Endothelial cell of umbilical vein (primary cell): ENCODE data around the gene PTPRT. TPM values are rescaled to one million over a fixed set of nuclear protein-coding genes. Genes with fewer than 3 reads are reported as not detected.

Experiments used
- BruUV-seq: library from RNA; stranded (reverse); fragments of 400-500 nt; replicated peaks from 2 replicates; lab custom pipeline; 2021; lab: Mats Ljungman, UMichigan
- CTCF ChIA-PET: fragments of 300-600, 350-600 bp; sonication (Branson Sonifier 250); formaldehyde crosslinking; loops from one replicate; lab custom pipeline; 2021; ENCODE audit warnings: antibody characterized with exemption, inconsistent platforms; lab: Charles Lee
- POLR2A ChIA-PET: fragments of 300-600, 350-600 bp; sonication (Branson Sonifier 250); formaldehyde crosslinking; loops from one replicate; lab custom pipeline; 2021; ENCODE audit warnings: antibody characterized with exemption, inconsistent platforms; lab: Charles Lee
- DNase-seq: peaks from one replicate; pipeline ENCODE4 v3.0.0-alpha.2; 2011; ENCODE audit warnings: low read depth, low spot score
- FAIRE-seq: peaks from 2 replicates; lab custom pipeline; 2011; peaks lifted over from hg19 to GRCh38; lab: Jason Lieb, UNC
- H2AFZ ChIP-seq: 2 replicates; pipeline ENCODE4 v1.6.0; 2012; ENCODE audit warnings: low read depth, low read length, control low read depth, inconsistent platforms
- H3K27ac ChIP-seq: 2 replicates; pipeline ENCODE4 v1.5.1; 2011; ENCODE audit warnings: low read depth, mild to moderate bottlenecking, control low read depth, low read length, moderate library complexity; ENCODE audit not compliant: insufficient read depth
- H3K27me3 ChIP-seq, 2 experiments: 2 replicates each; pipeline versions ENCODE4 v1.6.0 to v1.6.1; 2011; ENCODE audit warnings: low read length in 2 of 2, mixed read lengths in 1 of 2; ENCODE audit not compliant: control insufficient read depth in 2 of 2, insufficient read depth in 2 of 2
- H3K36me3 ChIP-seq, 2 experiments: 2 replicates in 1 of 2; 3 replicates in 1 of 2; pipeline ENCODE4 v1.5.1; 2011; ENCODE audit warnings: low read length in 2 of 2, mild to moderate bottlenecking in 1 of 2, moderate library complexity in 1 of 2; ENCODE audit not compliant: control insufficient read depth in 2 of 2, insufficient read depth in 2 of 2; ENCODE audit errors: extremely low read depth in 1 of 2
- H3K4me1 ChIP-seq: 3 replicates; pipeline ENCODE4 v1.5.1; 2011; ENCODE audit warnings: mild to moderate bottlenecking, low read length; ENCODE audit not compliant: control insufficient read depth, insufficient read depth; ENCODE audit errors: extremely low read depth
- H3K4me2 ChIP-seq: 2 replicates; pipeline ENCODE4 v1.6.1; 2011; ENCODE audit warnings: low read length, control low read depth, mixed read lengths; ENCODE audit not compliant: insufficient read depth
- H3K4me3 ChIP-seq, 3 experiments: fragments of 200-600 bp in 1 of 3; sonication (generic), shearing (Covaris generic) in 1 of 3; replicated peaks in 1 of 3; 2 replicates each; pipeline ENCODE4 v1.5.1; 2011 to 2016; ENCODE audit warnings: control low read depth in 3 of 3, low read length in 3 of 3, mild to moderate bottlenecking in 2 of 3, inconsistent platforms in 1 of 3, low read depth in 1 of 3, moderate library complexity in 1 of 3; ENCODE audit not compliant: insufficient read depth in 1 of 3
- H3K79me2 ChIP-seq: 2 replicates; pipeline ENCODE4 v1.6.0; 2012; ENCODE audit warnings: low read length, inconsistent platforms; ENCODE audit not compliant: control insufficient read depth, insufficient read depth
- H3K9ac ChIP-seq: replicated peaks from 2 replicates; pipeline ENCODE3; 2011; ENCODE audit warnings: low read length, control low read depth; ENCODE audit not compliant: insufficient read depth; ENCODE audit errors: extremely low read depth
- H3K9me1 ChIP-seq: replicated peaks from 3 replicates; pipeline ENCODE4 v1.6.0; 2011; ENCODE audit warnings: mild to moderate bottlenecking, low read length; ENCODE audit not compliant: control insufficient read depth, insufficient read depth; ENCODE audit errors: extremely low read depth
- H3K9me3 ChIP-seq: replicated peaks from 2 replicates; pipeline ENCODE4 v1.5.1; 2012; ENCODE audit warnings: low read length, inconsistent platforms; ENCODE audit not compliant: control insufficient read depth, insufficient read depth
- H4K20me1 ChIP-seq: replicated peaks from 2 replicates; pipeline ENCODE3; 2011; ENCODE audit warnings: mild to moderate bottlenecking, low read length; ENCODE audit not compliant: control insufficient read depth, insufficient read depth; ENCODE audit errors: extremely low read depth
- FOS ChIP-seq: IDR thresholded peaks from 2 replicates; pipeline ENCODE4 v1.6.1; 2011; ENCODE audit warnings: mild to moderate bottlenecking, low read length, moderate library complexity, borderline replicate concordance; ENCODE audit not compliant: insufficient read depth
- GATA2 ChIP-seq: IDR thresholded peaks from 2 replicates; pipeline ENCODE4 v1.7.0; 2011; ENCODE audit warnings: low read depth, mild to moderate bottlenecking, moderate library complexity, mixed read lengths, low read length; ENCODE audit not compliant: insufficient read length, insufficient read depth
- JUN ChIP-seq: IDR thresholded peaks from 2 replicates; pipeline ENCODE4 v1.6.1; 2011; ENCODE audit warnings: borderline replicate concordance, low read depth; ENCODE audit not compliant: insufficient read length, insufficient read depth
- MYC ChIP-seq: IDR thresholded peaks from one replicate; pipeline ENCODE4 v1.6.1; 2011; ENCODE audit warnings: mild to moderate bottlenecking, low read depth, low read length
- POLR2AphosphoS5 ChIP-seq: IDR thresholded peaks from 2 replicates; pipeline ENCODE4 v1.6.1; 2012; ENCODE audit warnings: low read depth, mild to moderate bottlenecking, control low read depth, low read length, moderate library complexity; ENCODE audit not compliant: insufficient read depth
- dilution Hi-C: fragments of 300-500 bp; cut with MboI; formaldehyde crosslinking; loops from one replicate; pipeline ENCODE4 v1.15.0; 2019; ENCODE audit warnings: low sequenced_read_pairs; ENCODE audit not compliant: extremely low pct_ligation_motif_present
- intact Hi-C: fragments of 100-400 bp; cut with micrococcal nuclease; formaldehyde crosslinking; loops from one replicate; pipeline ENCODE4 v1.10.0; 2022
- polyA plus RNA-seq, 4 experiments: library from polyadenylated mRNA; depleted of rRNA in 3 of 4; stranded (reverse) in 3 of 4; unstranded in 1 of 4; fragments of >200 nt; gene quantifications; 2 replicates each; pipeline versions ENCODE4 v1.2.1 to v1.2.3, GENCODE V29; 2011 to 2012; ENCODE audit warnings: missing spikeins in 1 of 4
- total RNA-seq: library from RNA; stranded (reverse); gene quantifications from 2 replicates; pipeline ENCODE4 v1.2.3, GENCODE V29; 2021
- TF ChIP-seq, protein P1 (sequence below): IDR thresholded peaks from 2 replicates; pipeline ENCODE4 v1.6.1; 2011; ENCODE audit not compliant: insufficient read depth, insufficient read length
- TF ChIP-seq, protein P2 (sequence below), 2 donors: IDR thresholded peaks; 1 replicate in 1 of 2; 2 replicates in 1 of 2; pipeline ENCODE4 v1.5.1; 2011; ENCODE audit warnings: low read length in 2 of 2, mild to moderate bottlenecking in 2 of 2, moderate library complexity in 2 of 2, control low read depth in 1 of 2, inconsistent platforms in 1 of 2, low read depth in 1 of 2; ENCODE audit not compliant: insufficient read depth in 1 of 2; ENCODE audit errors: extremely low read depth in 1 of 2

PTPRT gene
- total and polyA plus RNA-seq, 2 donors (not counting 3 experiments of a cell fraction or from before 2014, with no cell fraction given): not detected

DNA sequence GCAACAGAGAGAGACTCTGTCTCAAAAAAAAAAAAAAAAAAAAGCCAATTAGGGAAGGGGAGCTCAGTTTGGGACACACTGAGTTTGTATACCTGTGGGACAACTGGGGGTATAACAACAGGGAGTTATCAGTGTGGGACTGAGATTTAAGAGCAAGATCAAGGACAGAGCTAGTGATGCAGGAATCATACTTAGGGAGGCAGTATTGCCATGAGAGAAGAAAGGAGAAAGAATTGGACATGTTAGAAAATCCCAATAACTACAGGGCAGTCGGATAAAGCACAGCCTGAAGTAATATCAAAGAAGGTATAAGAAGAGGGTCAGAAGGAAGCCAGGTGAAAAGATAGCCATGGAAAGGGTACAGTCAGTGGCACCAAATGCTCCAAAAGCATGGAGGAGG lies 121.2 kb downstream of the PTPRT start:
- ChIA-PET CTCF (no interaction called here), POLR2A (no interaction called here)
- Histone ChIP-seq H3K27ac (no peak overlapping the region), H2AFZ (no peak overlapping the region), H3K4me1 (no peaks in the 10 kb centered on the region), H3K27me3 (no peaks in the 10 kb centered on the region), H3K4me3 (no peak overlapping the region), H3K9ac (no peak overlapping the region), H3K9me3 (peaks cover 3% of the 10 kb centered on the region), H3K79me2 (no peaks in the 10 kb centered on the region), H3K4me2 (no peak overlapping the region), H4K20me1 (no peaks in the 10 kb centered on the region), H3K9me1 (no peaks in the 10 kb centered on the region), H3K36me3 (no peaks in the 10 kb centered on the region)
- TF ChIP-seq FOS (no peak), JUN (no peak), MYC (no peak), GATA2 (no peak), POLR2AphosphoS5 (no peak)
- TF ChIP-seq, protein P1, sequence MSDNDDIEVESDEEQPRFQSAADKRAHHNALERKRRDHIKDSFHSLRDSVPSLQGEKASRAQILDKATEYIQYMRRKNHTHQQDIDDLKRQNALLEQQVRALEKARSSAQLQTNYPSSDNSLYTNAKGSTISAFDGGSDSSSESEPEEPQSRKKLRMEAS: no peak
- TF ChIP-seq, protein P2, sequence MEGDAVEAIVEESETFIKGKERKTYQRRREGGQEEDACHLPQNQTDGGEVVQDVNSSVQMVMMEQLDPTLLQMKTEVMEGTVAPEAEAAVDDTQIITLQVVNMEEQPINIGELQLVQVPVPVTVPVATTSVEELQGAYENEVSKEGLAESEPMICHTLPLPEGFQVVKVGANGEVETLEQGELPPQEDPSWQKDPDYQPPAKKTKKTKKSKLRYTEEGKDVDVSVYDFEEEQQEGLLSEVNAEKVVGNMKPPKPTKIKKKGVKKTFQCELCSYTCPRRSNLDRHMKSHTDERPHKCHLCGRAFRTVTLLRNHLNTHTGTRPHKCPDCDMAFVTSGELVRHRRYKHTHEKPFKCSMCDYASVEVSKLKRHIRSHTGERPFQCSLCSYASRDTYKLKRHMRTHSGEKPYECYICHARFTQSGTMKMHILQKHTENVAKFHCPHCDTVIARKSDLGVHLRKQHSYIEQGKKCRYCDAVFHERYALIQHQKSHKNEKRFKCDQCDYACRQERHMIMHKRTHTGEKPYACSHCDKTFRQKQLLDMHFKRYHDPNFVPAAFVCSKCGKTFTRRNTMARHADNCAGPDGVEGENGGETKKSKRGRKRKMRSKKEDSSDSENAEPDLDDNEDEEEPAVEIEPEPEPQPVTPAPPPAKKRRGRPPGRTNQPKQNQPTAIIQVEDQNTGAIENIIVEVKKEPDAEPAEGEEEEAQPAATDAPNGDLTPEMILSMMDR (IDR thresholded peaks at IDR 0.05; ENCODE audit: extremely low read depth in 1 of 2, insufficient read depth in 1 of 2, low read depth in 1 of 2, low read length in 2 of 2): no peak
- FAIRE-seq (no peak), DNase-seq (no peak)
- intact Hi-C loops (no loop called here), dilution Hi-C loops (no loop called here)
- no TSS peak for BruUV-seq
